Activated CD4-positive, alpha-beta T cell treated with anti-CD3 and anti-CD28 coated beads, Interleukin-2, Interleukin-4, amounts not matched to agents 100 ng/mL and 50 ng/mL, durations not matched to agents 16 hours and 8 hours (primary cell): Measurements from ENCODE around the gene FGF22.
"Not testable (repeated sequence)": the region's sequence is repeated elsewhere in the genome, so short reads cannot be mapped to it uniquely, and the experiment has no call there.

Experiments
- DNase-seq: peaks from one replicate; pipeline ENCODE4 v3.0.0-alpha.2; 2020; ENCODE audit warnings: low spot score

The FGF22 gene

GRCh38 chr19:622666-623065 is 17.0 kb upstream of the FGF22 start:
- DNase-seq: no peak

- no peak for DNase-seq
These were observed 16.3 kb upstream of the FGF22 start for GRCh38 chr19:623175-623916.

GRCh38 chr19:623974-624373 is 15.7 kb upstream of the FGF22 start:
- no peak for DNase-seq

- DNase-seq: no peak
These were observed 15.1 kb upstream of the FGF22 start for GRCh38 chr19:624433-625109.

GRCh38 chr19:625257-625656 is 14.4 kb upstream of the FGF22 start:
- DNase-seq: no peak

GRCh38 chr19:626566-626965 is 13.1 kb upstream of the FGF22 start:
- not testable (repeated sequence) for DNase-seq

- DNase-seq: no peak
These were observed 11.5 kb upstream of the FGF22 start for GRCh38 chr19:628168-628567.

- DNase-seq: not testable (repeated sequence)
These were observed 10.2 kb upstream of the FGF22 start for GRCh38 chr19:629515-629914.

GRCh38 chr19:629961-630714 is 9.5 kb upstream of the FGF22 start:
- no peak for DNase-seq

- DNase-seq: peak; percentile 58
These were observed 7.1 kb upstream of the FGF22 start for GRCh38 chr19:632579-633067.

GRCh38 chr19:633068-633785 is 6.5 kb upstream of the FGF22 start, which contains the start of gene POLRMT:
TSS of gene POLRMT (minus strand) at chr19:633537. CDS start at chr19:633512, 25 bp downstream.
- DNase-seq: peak; percentile 99

- no peak for DNase-seq
These were observed 5.7 kb upstream of the FGF22 start for GRCh38 chr19:633786-634639.

- DNase-seq: no peak
These were observed 4.6 kb upstream of the FGF22 start for GRCh38 chr19:634975-635652.

GRCh38 chr19:638906-639252 is 800 bp upstream of the FGF22 start:
- DNase-seq: no peak

- DNase-seq: no peak
These were observed 481 bp downstream of the FGF22 start for GRCh38 chr19:640161-640558.

GRCh38 chr19:640606-641189 is 1.0 kb downstream of the FGF22 start:
- no peak for DNase-seq

GRCh38 chr19:641702-642101 is 2.0 kb downstream of the FGF22 start:
- DNase-seq: no peak

GRCh38 chr19:642767-643727 is 3.4 kb downstream of the FGF22 start:
- DNase-seq: no peak

- DNase-seq: no peak
These were observed 4.1 kb downstream of the FGF22 start for GRCh38 chr19:643736-644135.
